Upper lobe of left lung (tissue), 6 donors: ENCODE results near the gene CERS3. TPM values are rescaled to one million over a fixed set of nuclear protein-coding genes. Genes with fewer than 3 reads are reported as not detected.

Source experiments
- ATAC-seq, 2 donors: fragments of 200-7000 bp; cut with Tn5 transposase; one replicate each; pipeline ENCODE4 v1.9.1; 2022; ENCODE audit warnings: mild to moderate bottlenecking in 2 of 2, moderate library complexity in 2 of 2; ENCODE audit not compliant: low FRiP score in 2 of 2
- DNase-seq, 2 donors: peaks; one replicate each; pipeline ENCODE4 v3.0.0-alpha.2; 2019 to 2020
- H3K27ac ChIP-seq, 4 donors: fragments of 200-600 bp; sonication (generic); one replicate each; pipeline ENCODE4 v1.5.1; 2016 to 2019
- H3K27me3 ChIP-seq, 4 donors: fragments of 200-600 bp; sonication (generic); one replicate each; pipeline ENCODE4 v1.5.1; 2017 to 2019
- H3K36me3 ChIP-seq, 4 donors: fragments of 200-600 bp; sonication (generic); one replicate each; pipeline ENCODE4 v1.5.1; 2016 to 2019
- H3K4me1 ChIP-seq, 4 donors: fragments of 200-600 bp; sonication (generic); one replicate each; pipeline ENCODE4 v1.5.1; 2018 to 2019
- H3K4me3 ChIP-seq, 4 donors: fragments of 200-600 bp; sonication (generic); one replicate each; pipeline ENCODE4 v1.5.1; 2017 to 2019; ENCODE audit warnings: mild to moderate bottlenecking in 2 of 4, moderate library complexity in 1 of 4
- H3K9me3 ChIP-seq, 4 donors: fragments of 200-600 bp; sonication (generic); one replicate each; pipeline ENCODE4 v1.5.1; 2018 to 2019
- EP300 ChIP-seq, 4 donors: sonication (generic); formaldehyde crosslinking; IDR thresholded peaks; one replicate each; pipeline ENCODE4 v1.5.1; 2017; ENCODE audit warnings: antibody characterized with exemption in 4 of 4, control low read depth in 2 of 4
- POLR2A ChIP-seq, 4 donors: fragments of 450-650 bp; IDR thresholded peaks; one replicate each; pipeline ENCODE4 v1.5.1; 2016 to 2017; ENCODE audit warnings: antibody characterized with exemption in 4 of 4, mild to moderate bottlenecking in 2 of 4
- POLR2AphosphoS5 ChIP-seq, 2 donors: sonication (generic); formaldehyde crosslinking; IDR thresholded peaks; one replicate each; pipeline ENCODE4 v1.5.1; 2017; ENCODE audit warnings: antibody characterized with exemption in 2 of 2
- WGBS, 2 donors: methylation state at CpG; one replicate each; pipeline ENCODE4 v1.1.5; 2017 to 2018; 5-methylcytosine and 5-hydroxymethylcytosine counted together
- total RNA-seq, 6 donors: library from RNA; depleted of rRNA in 4 of 6; stranded (reverse); fragments of >200 nt in 4 of 6; gene quantifications; one replicate each; pipeline versions ENCODE4 v1.1.0 to v1.2.1, GENCODE V29; 2016 to 2021
- TF ChIP-seq, protein P1 (sequence below), 6 experiments: fragments of 450-650 bp in 4 of 6; fragments of 200-600 bp in 2 of 6; sonication (generic) in 2 of 6; IDR thresholded peaks; one replicate each; pipeline ENCODE4 v1.5.1; 2016 to 2019; ENCODE audit warnings: antibody characterized with exemption in 6 of 6
- donor health status: DM: no; HTN: no; CAD: no; lungs with moderate emphysema.
- donor health status: DM: no; HTN: yes; CAD: no; lungs with severe emphysema.

The CERS3 gene
- total RNA-seq, 6 donors from 2014 or later = 0.33 TPM; not detected in 5

DNA sequence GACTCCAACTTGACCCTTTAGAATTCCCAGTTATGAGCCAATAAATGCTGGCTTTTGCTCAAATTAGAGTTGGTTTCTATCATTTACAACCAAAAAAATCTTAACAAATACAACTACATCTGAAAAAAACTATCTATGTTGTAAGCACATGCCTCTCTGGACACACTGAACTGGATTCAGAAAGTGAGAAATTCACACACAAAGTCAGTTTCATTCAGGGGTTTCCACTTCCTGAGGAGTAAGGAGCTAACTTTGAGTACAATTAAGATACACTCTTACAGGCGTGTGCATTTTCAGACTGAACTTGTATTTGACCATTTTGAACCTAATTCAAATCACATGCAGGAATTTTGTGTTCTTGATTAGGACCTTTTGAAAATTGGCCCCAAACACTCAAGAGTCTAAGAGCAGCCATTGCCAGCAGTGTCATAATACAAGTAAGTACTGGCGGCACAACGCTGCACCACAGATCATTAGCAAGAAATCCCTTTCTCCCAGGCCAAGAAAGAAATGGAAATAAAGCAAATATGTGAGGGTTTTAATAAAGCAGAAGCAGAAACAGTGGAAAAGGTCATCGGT is 42.1 kb upstream of the CERS3 start:
- H3K36me3 ChIP-seq = peaks cover 0 to 39% (median 10%) of the 10 kb centered on the region in 4 donors
- no peak overlapping the region for H3K4me3 ChIP-seq
- no peaks in the 10 kb centered on the region for H3K27me3 ChIP-seq
- no peaks in the 10 kb centered on the region for H3K9me3 ChIP-seq
- H3K27ac ChIP-seq = no peak overlapping the region
- TF ChIP-seq EP300 (IDR thresholded peaks at IDR 0.05) (no peak), POLR2A (IDR thresholded peaks at IDR 0.05) (no peak), POLR2AphosphoS5 (IDR thresholded peaks at IDR 0.05) (no peak)
- TF ChIP-seq, protein P1, sequence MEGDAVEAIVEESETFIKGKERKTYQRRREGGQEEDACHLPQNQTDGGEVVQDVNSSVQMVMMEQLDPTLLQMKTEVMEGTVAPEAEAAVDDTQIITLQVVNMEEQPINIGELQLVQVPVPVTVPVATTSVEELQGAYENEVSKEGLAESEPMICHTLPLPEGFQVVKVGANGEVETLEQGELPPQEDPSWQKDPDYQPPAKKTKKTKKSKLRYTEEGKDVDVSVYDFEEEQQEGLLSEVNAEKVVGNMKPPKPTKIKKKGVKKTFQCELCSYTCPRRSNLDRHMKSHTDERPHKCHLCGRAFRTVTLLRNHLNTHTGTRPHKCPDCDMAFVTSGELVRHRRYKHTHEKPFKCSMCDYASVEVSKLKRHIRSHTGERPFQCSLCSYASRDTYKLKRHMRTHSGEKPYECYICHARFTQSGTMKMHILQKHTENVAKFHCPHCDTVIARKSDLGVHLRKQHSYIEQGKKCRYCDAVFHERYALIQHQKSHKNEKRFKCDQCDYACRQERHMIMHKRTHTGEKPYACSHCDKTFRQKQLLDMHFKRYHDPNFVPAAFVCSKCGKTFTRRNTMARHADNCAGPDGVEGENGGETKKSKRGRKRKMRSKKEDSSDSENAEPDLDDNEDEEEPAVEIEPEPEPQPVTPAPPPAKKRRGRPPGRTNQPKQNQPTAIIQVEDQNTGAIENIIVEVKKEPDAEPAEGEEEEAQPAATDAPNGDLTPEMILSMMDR (IDR thresholded peaks at IDR 0.05) = no peak
- WGBS, 2 donors = 83 to 88% methylated on average over 4 of the region's 4 CpGs
- no peak for ATAC-seq
- no peak for DNase-seq
- H3K4me1 ChIP-seq = no peaks in the 10 kb centered on the region

DNA sequence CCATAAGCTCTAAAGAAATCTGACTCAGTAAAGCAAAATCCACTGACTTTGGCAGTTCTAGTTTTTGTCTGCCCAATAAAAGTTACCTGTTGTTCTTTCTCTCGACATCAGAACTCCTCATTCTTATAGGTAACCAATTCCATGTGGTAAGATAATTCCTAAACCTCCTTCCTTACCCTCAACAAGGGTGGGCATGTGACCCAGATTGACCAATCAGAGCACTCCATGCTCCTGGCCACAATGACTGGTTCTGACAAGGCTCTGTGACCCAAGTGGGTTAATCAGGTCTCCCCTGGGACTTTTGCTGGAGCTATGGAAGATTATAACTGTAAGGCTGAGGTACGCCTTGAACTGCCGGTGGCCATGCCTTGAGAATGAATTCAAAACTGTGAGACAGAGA is 41.5 kb upstream of the CERS3 start:
- no peak for ATAC-seq
- Histone ChIP-seq H3K36me3 (peaks cover 0 to 39% (median 10%) of the 10 kb centered on the region in 4 donors), H3K4me1 (no peaks in the 10 kb centered on the region), H3K27me3 (no peaks in the 10 kb centered on the region), H3K27ac (no peak overlapping the region), H3K4me3 (no peak overlapping the region), H3K9me3 (no peaks in the 10 kb centered on the region)
- WGBS, 2 donors = 97 to 98% methylated on average over 3 of the region's 3 CpGs
- no peak for DNase-seq
- TF ChIP-seq POLR2A (IDR thresholded peaks at IDR 0.05) (no peak), EP300 (IDR thresholded peaks at IDR 0.05) (no peak), POLR2AphosphoS5 (IDR thresholded peaks at IDR 0.05) (no peak)
- TF ChIP-seq, protein P1 (IDR thresholded peaks at IDR 0.05) = no peak

DNA sequence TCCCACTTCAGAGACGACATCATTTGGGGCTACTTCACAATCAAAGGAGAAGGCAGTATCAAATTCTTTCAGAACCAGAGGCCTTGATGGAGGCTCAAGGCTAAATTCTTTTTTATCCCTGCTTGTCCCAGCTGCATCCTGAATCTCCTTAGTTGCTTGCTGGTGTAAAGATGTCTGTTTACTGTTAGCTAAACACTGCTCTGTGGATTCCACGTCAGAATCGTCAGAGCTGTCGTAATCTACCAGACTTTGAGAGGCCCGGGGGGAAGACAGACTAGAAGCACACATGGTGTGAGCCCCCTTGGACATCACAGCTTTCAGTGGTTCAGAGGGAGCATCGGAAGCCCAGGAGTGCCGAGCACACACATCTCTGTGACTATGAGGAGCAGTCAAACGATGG is 40.6 kb upstream of the CERS3 start:
- Histone ChIP-seq H3K4me1 (no peaks in the 10 kb centered on the region), H3K9me3 (no peaks in the 10 kb centered on the region), H3K27me3 (no peaks in the 10 kb centered on the region), H3K27ac (no peak overlapping the region), H3K36me3 (peaks cover 0 to 36% (median 10%) of the 10 kb centered on the region in 4 donors), H3K4me3 (no peak overlapping the region)
- DNase-seq (no peak), ATAC-seq (no peak)
- TF ChIP-seq, protein P1 (IDR thresholded peaks at IDR 0.05) = no peak
- TF ChIP-seq EP300 (IDR thresholded peaks at IDR 0.05) (no peak), POLR2A (IDR thresholded peaks at IDR 0.05) (no peak), POLR2AphosphoS5 (IDR thresholded peaks at IDR 0.05) (no peak)
- 80 to 81% methylated on average over 8 of the region's 8 CpGs for WGBS, 2 donors

DNA sequence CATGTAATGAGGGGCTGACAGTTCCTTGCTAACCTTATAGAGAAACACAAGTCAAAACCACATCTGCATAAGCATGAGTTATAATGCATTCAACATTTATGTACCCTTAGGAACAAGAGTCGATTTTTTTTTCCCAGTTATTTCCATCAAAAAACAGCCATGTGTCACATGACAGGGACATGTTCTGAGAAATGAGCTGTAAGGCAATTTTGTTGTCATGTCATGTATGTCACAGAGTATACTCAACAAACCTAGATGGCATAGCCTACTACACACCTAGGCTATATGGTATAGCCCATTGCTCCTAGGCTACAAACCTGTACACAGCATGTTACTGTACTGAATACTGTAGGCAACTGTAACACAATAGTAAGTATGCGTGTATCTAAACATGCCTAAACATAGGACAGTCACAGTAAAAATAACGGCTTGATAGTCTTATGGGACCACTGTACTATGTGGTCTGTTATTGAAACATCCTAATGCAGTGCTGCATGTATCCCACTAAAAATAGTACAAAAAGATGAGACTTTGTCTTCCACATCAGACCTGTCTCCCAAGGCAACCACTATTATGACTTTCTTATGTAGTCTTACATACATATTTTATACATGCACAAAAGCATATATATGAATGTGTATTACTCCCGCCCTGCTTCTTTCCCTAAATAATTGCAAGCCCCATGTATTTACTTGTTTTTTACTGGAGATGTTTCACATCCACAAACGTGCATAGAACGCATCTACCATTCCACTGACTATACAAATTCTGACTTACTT is 38.3 kb upstream of the CERS3 start:
- no peaks in the 10 kb centered on the region for H3K4me1 ChIP-seq
- H3K27me3 ChIP-seq = no peaks in the 10 kb centered on the region
- H3K27ac ChIP-seq = no peak overlapping the region
- WGBS, 2 donors = 96% methylated on average over 6 of the region's 6 CpGs
- DNase-seq (no peak), ATAC-seq (no peak)
- peaks cover 0 to 20% (median 8%) of the 10 kb centered on the region in 4 donors for H3K36me3 ChIP-seq
- no peak overlapping the region for H3K4me3 ChIP-seq
- TF ChIP-seq EP300 (IDR thresholded peaks at IDR 0.05) = no peak
- TF ChIP-seq POLR2AphosphoS5 (IDR thresholded peaks at IDR 0.05) = no peak
- TF ChIP-seq POLR2A (IDR thresholded peaks at IDR 0.05) = no peak
- TF ChIP-seq, protein P1 (IDR thresholded peaks at IDR 0.05) = no peak
- no peaks in the 10 kb centered on the region for H3K9me3 ChIP-seq
